ENCODE data around the gene SRPK1. TPM values are rescaled to one million over a fixed set of nuclear protein-coding genes. Genes with fewer than 3 reads are reported as not detected.

SRPK1 gene
- total RNA-seq, 1 donor from 2014 or later, result 51.5 TPM

DNA sequence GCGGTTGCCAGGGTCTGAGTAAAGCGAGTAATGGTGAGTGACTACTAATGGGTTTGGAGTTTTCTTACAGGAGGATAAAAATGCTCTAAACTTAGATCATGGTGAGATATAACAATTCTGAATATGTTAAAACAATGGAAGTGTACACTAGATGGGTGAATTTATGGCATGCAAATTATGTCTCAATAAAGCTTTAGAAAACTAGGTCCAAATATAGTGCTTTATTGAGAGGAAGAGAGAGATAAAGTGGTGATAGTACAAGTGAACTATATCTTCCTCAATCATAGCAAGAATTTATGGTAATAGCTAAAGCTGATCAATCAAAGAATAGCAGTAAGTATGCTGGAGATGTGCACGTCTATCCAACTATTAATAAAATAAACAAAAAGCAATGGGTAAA lies 23.9 kb downstream of the SRPK1 start:
- TF ChIP-seq CTCF (IDR thresholded peaks at IDR 0.05), result no peak
- H3K4me3 Mint-ChIP-seq, result no peak overlapping the region
- H3K4me1 Mint-ChIP-seq, result peaks cover 23% of the 10 kb centered on the region
- intact Hi-C loops (cut with micrococcal nuclease), result no loop called here
- CTCF ChIA-PET, result no interaction called here
- DNase-seq, result no peak
- H3K9me3 Mint-ChIP-seq, result no peaks in the 10 kb centered on the region
- POLR2A ChIA-PET, result no interaction called here
- no peak overlapping the region for H3K27ac Mint-ChIP-seq
- ATAC-seq (ENCODE audit: low read depth), result no peak
- H3K27me3 Mint-ChIP-seq, result no peaks in the 10 kb centered on the region
- H3K36me3 Mint-ChIP-seq (ENCODE audit: low read depth), result peaks cover 41% of the 10 kb centered on the region

DNA sequence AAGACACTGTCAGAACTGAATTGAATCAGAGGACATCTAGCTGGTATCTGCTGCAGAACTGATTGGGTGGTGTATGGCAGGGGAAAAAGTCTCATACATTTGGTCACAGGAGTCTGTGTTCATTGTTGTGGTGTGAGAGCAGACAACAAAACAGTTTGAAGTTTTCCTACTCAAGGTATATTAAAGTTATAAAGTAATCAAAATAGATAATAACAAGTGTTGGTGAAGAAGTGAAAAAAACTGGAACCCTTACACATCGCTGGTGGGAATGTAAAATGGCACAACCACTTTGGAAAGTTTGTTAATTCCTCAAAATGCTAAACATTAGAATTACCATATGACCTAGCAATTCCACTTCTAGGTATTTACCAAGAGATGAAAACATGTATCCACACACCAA lies 24.7 kb downstream of the SRPK1 start:
- Mint-ChIP-seq H3K4me3 (no peak overlapping the region), H3K9me3 (no peaks in the 10 kb centered on the region), H3K4me1 (peaks cover 23% of the 10 kb centered on the region), H3K27ac (no peak overlapping the region), H3K36me3 (ENCODE audit: low read depth) (peaks cover 38% of the 10 kb centered on the region), H3K27me3 (no peaks in the 10 kb centered on the region)
- ChIA-PET CTCF (no interaction called here), POLR2A (no interaction called here)
- no peak for DNase-seq
- ATAC-seq (ENCODE audit: low read depth), result no peak
- intact Hi-C loops (cut with micrococcal nuclease), result no loop called here
- TF ChIP-seq CTCF (IDR thresholded peaks at IDR 0.05), result no peak

- ATAC-seq (ENCODE audit: low read depth) (no peak), DNase-seq (no peak)
- no peak for TF ChIP-seq CTCF (IDR thresholded peaks at IDR 0.05)
- Mint-ChIP-seq H3K4me3 (no peak overlapping the region), H3K27ac (no peak overlapping the region), H3K27me3 (no peaks in the 10 kb centered on the region), H3K36me3 (ENCODE audit: low read depth) (peaks cover 35% of the 10 kb centered on the region), H3K9me3 (no peaks in the 10 kb centered on the region), H3K4me1 (peaks cover 23% of the 10 kb centered on the region)
- ChIA-PET CTCF (no interaction called here), POLR2A (interaction anchor here (0.5 kb wide), 1 partner anchor 121 kb away, joined by 6 read pairs; no protein-coding TSS in a partner anchor)
- intact Hi-C loops (cut with micrococcal nuclease), result no loop called here
These were observed 25.3 kb downstream of the SRPK1 start for GRCh38 chr6:35895560-35895959.

- peaks cover 33% of the 10 kb centered on the region for H3K36me3 Mint-ChIP-seq (ENCODE audit: low read depth)
- no peak for ATAC-seq (ENCODE audit: low read depth)
- no peaks in the 10 kb centered on the region for H3K9me3 Mint-ChIP-seq
- no peak for DNase-seq
- peaks cover 23% of the 10 kb centered on the region for H3K4me1 Mint-ChIP-seq
- intact Hi-C loops (cut with micrococcal nuclease), result no loop called here
- POLR2A ChIA-PET, result no interaction called here
- no peak overlapping the region for H3K4me3 Mint-ChIP-seq
- no peak for TF ChIP-seq CTCF (IDR thresholded peaks at IDR 0.05)
- H3K27me3 Mint-ChIP-seq, result no peaks in the 10 kb centered on the region
- no peak overlapping the region for H3K27ac Mint-ChIP-seq
- CTCF ChIA-PET, result no interaction called here
These were observed 26.1 kb downstream of the SRPK1 start for GRCh38 chr6:35894776-35895175.

DNA sequence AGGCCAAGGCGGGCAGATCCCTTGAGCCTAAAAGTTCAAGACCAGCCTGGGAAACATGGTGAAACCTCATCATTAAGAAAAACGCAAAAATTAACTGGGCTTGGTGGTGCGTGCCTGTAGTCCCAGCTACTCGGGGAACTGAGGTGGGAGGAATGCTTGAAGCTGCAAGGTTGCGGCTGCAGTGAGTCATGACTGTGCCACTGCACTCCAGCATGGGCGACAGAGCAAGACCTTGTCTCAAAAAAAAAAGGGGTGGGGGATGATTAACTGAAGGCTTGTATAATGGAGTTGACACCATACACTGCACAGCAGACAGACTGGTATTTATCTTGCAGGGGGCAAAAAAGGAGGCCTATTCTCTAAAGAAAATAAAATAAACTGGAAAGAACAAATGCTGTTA lies 27.7 kb downstream of the SRPK1 start:
- ChIA-PET POLR2A (interaction anchor here (0.6 kb wide), 1 partner anchor 1137 kb away, joined by 3 read pairs; no protein-coding TSS in a partner anchor), CTCF (no interaction called here)
- TF ChIP-seq CTCF (IDR thresholded peaks at IDR 0.05), result no peak

More for the DNA sequence above, 27.7 kb downstream of the SRPK1 start:
- intact Hi-C loops (cut with micrococcal nuclease), result no loop called here
- no peak overlapping the region for H3K27ac Mint-ChIP-seq
- ATAC-seq (ENCODE audit: low read depth) (peak; percentile 49), DNase-seq (no peak)
- peaks cover 23% of the 10 kb centered on the region for H3K4me1 Mint-ChIP-seq
- peaks cover 33% of the 10 kb centered on the region for H3K36me3 Mint-ChIP-seq (ENCODE audit: low read depth)
- no peaks in the 10 kb centered on the region for H3K9me3 Mint-ChIP-seq
- H3K27me3 Mint-ChIP-seq, result no peaks in the 10 kb centered on the region
- no peak overlapping the region for H3K4me3 Mint-ChIP-seq

Data from activated B cell treated with CpG ODN at 0.5 μM for 24 hours (primary cell).